HepG2 (cell line): ENCODE data around the gene PRKAR1B. TPM values are rescaled to one million over a fixed set of nuclear protein-coding genes. Genes with fewer than 3 reads are reported as not detected.

Experiments used
- ATAC-seq: fragments of 200-7000 bp; cut with Tn5 transposase; 3 replicates; pipeline ENCODE4 v1.9.1; 2020; ENCODE audit warnings: mild to moderate bottlenecking, moderate library complexity
- BruUV-seq: library from RNA; stranded (reverse); fragments of 400-500 nt; replicated peaks from 2 replicates; lab custom pipeline; 2021; lab: Mats Ljungman, UMichigan
- CTCF ChIA-PET: fragments of 300-600 bp; formaldehyde crosslinking; extraction: SDS; loops from one replicate; lab custom pipeline; 2021; ENCODE audit warnings: low total read pairs, inconsistent platforms, low intra/inter-chr PET ratio; lab: Yijun Ruan, JAX
- POLR2A ChIA-PET: fragments of 350-600 bp; sonication (Branson Sonifier 250); formaldehyde crosslinking; loops from one replicate; lab custom pipeline; 2020; ENCODE audit warnings: antibody characterized with exemption, inconsistent platforms; lab: Yijun Ruan, JAX
- DNase-seq: peaks from one replicate; pipeline ENCODE4 v3.0.0-alpha.2; 2015; ENCODE audit warnings: low spot score
- FAIRE-seq: peaks from 3 replicates; lab custom pipeline; 2011; peaks lifted over from hg19 to GRCh38; lab: Jason Lieb, UNC
- H2AFZ ChIP-seq: one replicate; pipeline ENCODE4 v1.6.1; 2011; ENCODE audit warnings: low read length, inconsistent platforms
- H3K27ac ChIP-seq: fragments of 300-600 bp; 3 replicates; pipeline ENCODE4 v1.8.0; 2011; ENCODE audit warnings: mixed run types, mild to moderate bottlenecking, mixed read lengths, low read length, inconsistent platforms; ENCODE audit not compliant: insufficient read depth; ENCODE audit errors: extremely low read length
- H3K27me3 ChIP-seq, 2 experiments: fragments of 200-600 bp in 1 of 2; 2 replicates in 1 of 2; 3 replicates in 1 of 2; pipeline versions ENCODE4 v1.6.0 to v1.8.0; 2011; ENCODE audit warnings: low read length in 2 of 2, mild to moderate bottlenecking in 2 of 2, moderate library complexity in 2 of 2, inconsistent platforms in 1 of 2; ENCODE audit not compliant: insufficient read depth in 2 of 2, control insufficient read depth in 1 of 2
- H3K36me3 ChIP-seq, 2 experiments: fragments of 200-600 bp in 1 of 2; replicated peaks in 1 of 2; 2 replicates in 1 of 2; 3 replicates in 1 of 2; pipeline versions ENCODE4 v1.5.1 to v1.8.0; 2011; ENCODE audit warnings: low read length in 2 of 2, inconsistent platforms in 1 of 2; ENCODE audit not compliant: insufficient read depth in 2 of 2, control insufficient read depth in 1 of 2
- H3K4me1 ChIP-seq: 2 replicates; pipeline ENCODE4 v1.5.1; 2012; ENCODE audit warnings: low read length, inconsistent platforms; ENCODE audit not compliant: insufficient read depth
- H3K4me2 ChIP-seq: 2 replicates; pipeline ENCODE4 v1.6.0; 2011; ENCODE audit warnings: low read depth, low read length, inconsistent platforms
- H3K4me3 ChIP-seq, 3 experiments: fragments of 200-600 bp in 1 of 3; sonication (generic), shearing (Covaris generic) in 1 of 3; replicated peaks in 1 of 3; 2 replicates each; pipeline ENCODE4 v1.5.1; 2011 to 2016; ENCODE audit warnings: low read length in 3 of 3, inconsistent platforms in 2 of 3, low read depth in 2 of 3, mild to moderate bottlenecking in 2 of 3, control low read depth in 1 of 3, mixed read lengths in 1 of 3; ENCODE audit not compliant: insufficient read depth in 1 of 3
- H3K79me2 ChIP-seq: one replicate; pipeline ENCODE4 v1.6.1; 2011; ENCODE audit warnings: low read length, inconsistent platforms; ENCODE audit not compliant: insufficient read depth
- H3K9ac ChIP-seq: 2 replicates; pipeline ENCODE4 v1.6.0; 2011; ENCODE audit warnings: mild to moderate bottlenecking, low read depth, low read length, inconsistent platforms; ENCODE audit not compliant: insufficient read depth
- H3K9me3 ChIP-seq: 2 replicates; pipeline ENCODE4 v1.5.1; 2012; ENCODE audit warnings: mild to moderate bottlenecking, low read length
- H4K20me1 ChIP-seq: 2 replicates; pipeline ENCODE4 v1.6.0; 2011; ENCODE audit warnings: inconsistent platforms, mild to moderate bottlenecking, low read length, moderate library complexity; ENCODE audit not compliant: insufficient read depth
- FOSL1 ChIP-seq: sonication (generic); formaldehyde crosslinking; IDR thresholded peaks from 2 replicates; pipeline ENCODE4 v1.9.0; 2021; ENCODE audit warnings: missing genetic modification reagents, borderline replicate concordance
- RFX1 ChIP-seq: fragments of 450-650 bp; IDR thresholded peaks from 2 replicates; pipeline ENCODE4 v1.6.1; 2017
- SRSF1 ChIP-seq: fragments of 200-400 bp; formaldehyde crosslinking; optimal IDR thresholded peaks from 2 replicates; pipeline ENCODE3; 2017; ENCODE audit warnings: mild to moderate bottlenecking, low read depth, low read length, moderate library complexity
- SRSF4 ChIP-seq: fragments of 200-400 bp; formaldehyde crosslinking; IDR thresholded peaks from one replicate; pipeline ENCODE4 v1.6.1; 2018; ENCODE audit warnings: mild to moderate bottlenecking, low read depth, low read length, moderate library complexity; ENCODE audit not compliant: poor library complexity, severe bottlenecking
- ZKSCAN8 ChIP-seq: IDR thresholded peaks from 2 replicates; pipeline ENCODE4 v1.6.1; 2016; ENCODE audit warnings: borderline replicate concordance, missing genetic modification reagents, missing compliant biosample characterization
- ZNF691 ChIP-seq: sonication (generic); formaldehyde crosslinking; IDR thresholded peaks from 2 replicates; pipeline ENCODE4 v1.4.0; 2020; ENCODE audit warnings: missing genetic modification reagents, low read depth, mild to moderate bottlenecking, borderline replicate concordance
- WGBS: methylation state at CpG from one replicate; pipeline ENCODE4 v1.1.6; 2017; ENCODE audit warnings: low lambda C conversion rate; 5-methylcytosine and 5-hydroxymethylcytosine counted together
- in situ Hi-C: cut with HindIII; loops from 2 replicates; pipeline ENCODE4 v1.10.0; 2017; ENCODE audit warnings: low pct_unique_long_range_greater_than_20kb; ENCODE audit not compliant: extremely low pct_ligation_motif_present
- intact Hi-C: fragments of 100-400 bp; cut with micrococcal nuclease; formaldehyde crosslinking; loops from one replicate; pipeline ENCODE4 v1.10.0; 2022; ENCODE audit not compliant: unreplicated experiment
- polyA plus RNA-seq, 8 experiments: library from polyadenylated mRNA; depleted of rRNA in 3 of 8; stranded (reverse) in 7 of 8; unstranded in 1 of 8; fragments of >200 nt; fragmentation: Illumina TruSeq in 4 of 8; extraction: Trizol in 4 of 8; gene quantifications; 2 replicates each; pipeline versions ENCODE4 v1.2.1 to v1.2.3, GENCODE V29; 2011 to 2016; ENCODE audit warnings: low read depth in 4 of 8, missing spikeins in 1 of 8, mixed read lengths in 1 of 8; ENCODE audit not compliant: insufficient read depth in 1 of 8
- total RNA-seq, 5 experiments: library from RNA; depleted of rRNA; stranded (reverse); fragments of >200 nt; fragmentation: Illumina TruSeq; extraction: Trizol; gene quantifications; 2 replicates each; pipeline ENCODE4 v1.2.3, GENCODE V29; 2016; ENCODE audit warnings: low read depth in 1 of 5
- TF ChIP-seq, protein P1 (sequence below): sonication (generic); formaldehyde crosslinking; IDR thresholded peaks from 2 replicates; pipeline ENCODE4 v1.5.0; 2020; ENCODE audit warnings: missing genetic modification reagents
- TF ChIP-seq, protein P2 (sequence below): IDR thresholded peaks from 2 replicates; pipeline ENCODE4 v1.6.1; 2016; ENCODE audit warnings: mild to moderate bottlenecking, missing biosample characterization, missing genetic modification reagents

The PRKAR1B gene
- total and polyA plus RNA-seq, 2 of the 13 experiments (the other 11 are each of a cell fraction or from before 2014, with no cell fraction given), result 7.9 to 28.2 TPM

DNA sequence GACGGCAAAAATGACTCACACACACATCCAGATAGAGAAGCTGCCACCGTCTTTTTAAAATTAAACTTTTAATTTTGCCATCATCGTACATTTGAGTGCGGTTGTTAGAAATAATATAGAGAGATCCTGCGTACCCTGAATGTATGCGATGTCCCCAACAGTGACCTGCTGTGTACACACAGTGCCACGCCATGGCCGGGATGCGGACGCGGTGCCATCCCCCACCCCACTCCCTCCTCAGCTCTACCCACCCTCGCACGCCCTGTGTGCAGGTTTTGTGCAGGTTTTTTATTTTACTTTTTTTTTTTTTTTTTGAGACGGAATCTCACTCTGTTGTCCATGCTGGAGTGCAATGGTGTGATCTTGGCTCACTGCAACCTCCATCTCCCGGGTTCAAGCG is 148.7 kb downstream of the PRKAR1B start (continued):
- TF ChIP-seq SRSF4, result no peak
- TF ChIP-seq, protein P1, sequence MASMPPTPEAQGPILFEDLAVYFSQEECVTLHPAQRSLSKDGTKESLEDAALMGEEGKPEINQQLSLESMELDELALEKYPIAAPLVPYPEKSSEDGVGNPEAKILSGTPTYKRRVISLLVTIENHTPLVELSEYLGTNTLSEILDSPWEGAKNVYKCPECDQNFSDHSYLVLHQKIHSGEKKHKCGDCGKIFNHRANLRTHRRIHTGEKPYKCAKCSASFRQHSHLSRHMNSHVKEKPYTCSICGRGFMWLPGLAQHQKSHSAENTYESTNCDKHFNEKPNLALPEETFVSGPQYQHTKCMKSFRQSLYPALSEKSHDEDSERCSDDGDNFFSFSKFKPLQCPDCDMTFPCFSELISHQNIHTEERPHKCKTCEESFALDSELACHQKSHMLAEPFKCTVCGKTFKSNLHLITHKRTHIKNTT (CRISPR knock-in tag), result no peak

- intact Hi-C loops (no loop called here), in situ Hi-C loops (no loop called here)
- no peak for FAIRE-seq
- no peak for ATAC-seq
- no peaks in the 10 kb centered on the region for H3K27me3 ChIP-seq
- no peak overlapping the region for H2AFZ ChIP-seq
- no peak overlapping the region for H3K27ac ChIP-seq
- CTCF ChIA-PET, result no interaction called here
- H3K9me3 ChIP-seq, result no peaks in the 10 kb centered on the region
- no peaks in the 10 kb centered on the region for H3K4me1 ChIP-seq
- peaks cover 2 to 29% of the 10 kb centered on the region in 2 experiments; a peak in 4 of 5 replicates for H3K36me3 ChIP-seq
- no TSS peak for BruUV-seq
- H3K9ac ChIP-seq, result no peak overlapping the region
- DNase-seq, result no peak
- no peak overlapping the region for H3K4me2 ChIP-seq
- no peaks in the 10 kb centered on the region for H3K79me2 ChIP-seq
- 97% methylated on average over 26 of the region's 30 CpGs for WGBS
- H3K4me3 ChIP-seq, result no peak overlapping the region
- POLR2A ChIA-PET, result no interaction called here
- TF ChIP-seq ZKSCAN8 (no peak), FOSL1 (CRISPR knock-in tag) (no peak), RFX1 (peak; percentile 61), ZNF691 (CRISPR knock-in tag) (no peak), SRSF1 (no peak)
- TF ChIP-seq, protein P2, sequence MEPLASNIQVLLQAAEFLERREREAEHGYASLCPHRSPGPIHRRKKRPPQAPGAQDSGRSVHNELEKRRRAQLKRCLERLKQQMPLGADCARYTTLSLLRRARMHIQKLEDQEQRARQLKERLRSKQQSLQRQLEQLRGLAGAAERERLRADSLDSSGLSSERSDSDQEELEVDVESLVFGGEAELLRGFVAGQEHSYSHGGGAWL (CRISPR knock-in tag), result no peak
- H4K20me1 ChIP-seq, result no peaks in the 10 kb centered on the region
These were observed 149.2 kb downstream of the PRKAR1B start for GRCh38 chr7:577741-578370.
